ENCODE results near the gene MTHFSD.

MTHFSD gene

DNA sequence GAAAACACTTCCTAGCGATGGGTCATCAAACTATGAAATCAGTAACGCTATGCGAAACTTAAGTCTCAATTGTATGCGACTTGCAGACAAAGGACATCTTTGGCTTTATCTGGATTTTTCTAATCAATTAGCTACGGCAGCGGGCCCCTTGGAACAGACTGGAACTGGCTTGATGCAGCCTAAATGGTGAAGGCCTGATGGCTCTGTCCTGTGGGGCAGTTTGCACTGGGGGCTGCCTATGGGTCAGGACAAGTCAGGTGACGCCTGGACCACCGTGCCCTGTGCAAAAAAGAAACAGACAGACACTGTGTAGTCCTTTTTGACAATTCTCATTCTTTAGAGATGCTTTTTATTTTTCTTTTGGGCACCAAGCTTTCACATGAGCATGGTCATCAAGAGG, 22.0 kb downstream of the MTHFSD start:
- no peak for DNase-seq (ENCODE audit: low read depth)
- no peak overlapping the region for H3K4me3 ChIP-seq (ENCODE audit: low read depth, low read length)
- TF ChIP-seq, protein P1, sequence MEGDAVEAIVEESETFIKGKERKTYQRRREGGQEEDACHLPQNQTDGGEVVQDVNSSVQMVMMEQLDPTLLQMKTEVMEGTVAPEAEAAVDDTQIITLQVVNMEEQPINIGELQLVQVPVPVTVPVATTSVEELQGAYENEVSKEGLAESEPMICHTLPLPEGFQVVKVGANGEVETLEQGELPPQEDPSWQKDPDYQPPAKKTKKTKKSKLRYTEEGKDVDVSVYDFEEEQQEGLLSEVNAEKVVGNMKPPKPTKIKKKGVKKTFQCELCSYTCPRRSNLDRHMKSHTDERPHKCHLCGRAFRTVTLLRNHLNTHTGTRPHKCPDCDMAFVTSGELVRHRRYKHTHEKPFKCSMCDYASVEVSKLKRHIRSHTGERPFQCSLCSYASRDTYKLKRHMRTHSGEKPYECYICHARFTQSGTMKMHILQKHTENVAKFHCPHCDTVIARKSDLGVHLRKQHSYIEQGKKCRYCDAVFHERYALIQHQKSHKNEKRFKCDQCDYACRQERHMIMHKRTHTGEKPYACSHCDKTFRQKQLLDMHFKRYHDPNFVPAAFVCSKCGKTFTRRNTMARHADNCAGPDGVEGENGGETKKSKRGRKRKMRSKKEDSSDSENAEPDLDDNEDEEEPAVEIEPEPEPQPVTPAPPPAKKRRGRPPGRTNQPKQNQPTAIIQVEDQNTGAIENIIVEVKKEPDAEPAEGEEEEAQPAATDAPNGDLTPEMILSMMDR (IDR thresholded peaks at IDR 0.05; ENCODE audit: control insufficient read depth, extremely low read depth, insufficient read depth), result no peak

GRCh38 chr16:86532526-86532815, 22.6 kb downstream of the MTHFSD start:
- H3K4me3 ChIP-seq (ENCODE audit: low read depth, low read length), result no peak overlapping the region
- no peak for DNase-seq (ENCODE audit: low read depth)
- TF ChIP-seq, protein P1 (IDR thresholded peaks at IDR 0.05; ENCODE audit: control insufficient read depth, extremely low read depth, insufficient read depth), result no peak

- no peak overlapping the region for H3K4me3 ChIP-seq (ENCODE audit: low read depth, low read length)
- TF ChIP-seq, protein P1 (IDR thresholded peaks at IDR 0.05; ENCODE audit: control insufficient read depth, extremely low read depth, insufficient read depth), result no peak
- DNase-seq (ENCODE audit: low read depth), result no peak
These were observed 23.2 kb downstream of the MTHFSD start for GRCh38 chr16:86531641-86532525.

- no peak for DNase-seq (ENCODE audit: low read depth)
- H3K4me3 ChIP-seq (ENCODE audit: low read depth, low read length), result no peak overlapping the region
- TF ChIP-seq, protein P1 (IDR thresholded peaks at IDR 0.05; ENCODE audit: control insufficient read depth, extremely low read depth, insufficient read depth), result no peak
These were observed 23.9 kb downstream of the MTHFSD start for GRCh38 chr16:86531191-86531545.

GRCh38 chr16:86530251-86531190, 24.5 kb downstream of the MTHFSD start:
- TF ChIP-seq, protein P1 (IDR thresholded peaks at IDR 0.05; ENCODE audit: control insufficient read depth, extremely low read depth, insufficient read depth), result no peak
- no peak for DNase-seq (ENCODE audit: low read depth)
- no peak overlapping the region for H3K4me3 ChIP-seq (ENCODE audit: low read depth, low read length)

GRCh38 chr16:86529160-86529559, 25.9 kb downstream of the MTHFSD start:
- DNase-seq (ENCODE audit: low read depth), result no peak

More at GRCh38 chr16:86529160-86529559, 25.9 kb downstream of the MTHFSD start:
- no peak overlapping the region for H3K4me3 ChIP-seq (ENCODE audit: low read depth, low read length)
- TF ChIP-seq, protein P1 (IDR thresholded peaks at IDR 0.05; ENCODE audit: control insufficient read depth, extremely low read depth, insufficient read depth), result no peak
